CD4-positive, alpha-beta T cell treated with Interleukin-2 at 100 ng/mL for 4 hours (primary cell): ENCODE results near the gene ANGPTL8.
A peak's percentile ranks its signal among the peaks of the same experiment; 100 is the strongest.

Experiments used
- DNase-seq: peaks from one replicate; pipeline ENCODE4 v3.0.0-alpha.2; 2020; ENCODE audit warnings: low spot score

Gene ANGPTL8

GRCh38 chr19:11203194-11204075, 36.0 kb upstream of the ANGPTL8 start:
- peak; percentile 16 for DNase-seq

- no peak for DNase-seq
Measured at GRCh38 chr19:11204076-11204602, 35.3 kb upstream of the ANGPTL8 start.

GRCh38 chr19:11204943-11205349, 34.5 kb upstream of the ANGPTL8 start:
- no peak for DNase-seq

GRCh38 chr19:11205939-11206570, 33.4 kb upstream of the ANGPTL8 start:
- no peak for DNase-seq

- no peak for DNase-seq
Measured at GRCh38 chr19:11208561-11209471, 30.6 kb upstream of the ANGPTL8 start.

GRCh38 chr19:11209839-11210655, 29.4 kb upstream of the ANGPTL8 start:
- DNase-seq, result no peak

- DNase-seq, result no peak
Measured at GRCh38 chr19:11210656-11210928, 28.8 kb upstream of the ANGPTL8 start.

GRCh38 chr19:11214387-11214786, 25.0 kb upstream of the ANGPTL8 start:
- DNase-seq, result no peak

- no peak for DNase-seq
Measured at GRCh38 chr19:11221082-11221598, 18.3 kb upstream of the ANGPTL8 start.

- DNase-seq, result no peak
Measured at GRCh38 chr19:11223200-11223599, 16.2 kb upstream of the ANGPTL8 start.

- DNase-seq, result no peak
Measured at GRCh38 chr19:11224429-11224828, 15.0 kb upstream of the ANGPTL8 start.

- DNase-seq, result no peak
Measured at GRCh38 chr19:11225172-11225571, 14.2 kb upstream of the ANGPTL8 start.

- DNase-seq, result no peak
Measured at GRCh38 chr19:11225815-11226214, 13.6 kb upstream of the ANGPTL8 start.

- DNase-seq, result no peak
Measured at GRCh38 chr19:11226716-11227166, 12.7 kb upstream of the ANGPTL8 start.

- no peak for DNase-seq
Measured at GRCh38 chr19:11227195-11227886, 12.1 kb upstream of the ANGPTL8 start.

- no peak for DNase-seq
Measured at GRCh38 chr19:11230621-11231386, 8.6 kb upstream of the ANGPTL8 start.

- no peak for DNase-seq
Measured at GRCh38 chr19:11232555-11232954, 6.9 kb upstream of the ANGPTL8 start.

GRCh38 chr19:11233073-11233472, 6.3 kb upstream of the ANGPTL8 start:
- DNase-seq, result no peak

- DNase-seq, result no peak
Measured at GRCh38 chr19:11234486-11235075, 4.8 kb upstream of the ANGPTL8 start.
